HepG2 (cell line): ENCODE data around the gene NXN. TPM values are rescaled to one million over a fixed set of nuclear protein-coding genes. Genes with fewer than 3 reads are reported as not detected.

Source experiments
- ARNTL ChIP-seq: sonication (generic); formaldehyde crosslinking; IDR thresholded peaks from 2 replicates; pipeline ENCODE4 v1.4.0; 2020; ENCODE audit warnings: mild to moderate bottlenecking, missing genetic modification reagents
- EHMT2 ChIP-seq: fragments of 200-600 bp; sonication (generic); IDR thresholded peaks from 2 replicates; pipeline ENCODE4 v1.7.0; 2017; ENCODE audit warnings: antibody characterized with exemption, low read depth, low read length, borderline replicate concordance
- FOXA1 ChIP-seq, 2 experiments: fragments of 450-650 bp in 1 of 2; sonication (generic) in 1 of 2; formaldehyde crosslinking in 1 of 2; IDR thresholded peaks; 2 replicates each; pipeline versions ENCODE4 v1.4.0 to v1.6.1; 2016 to 2020; ENCODE audit warnings: missing genetic modification reagents in 1 of 2
- FOXC1 ChIP-seq: sonication (generic); formaldehyde crosslinking; IDR thresholded peaks from 2 replicates; pipeline ENCODE4 v1.8.0; 2022; ENCODE audit warnings: mild to moderate bottlenecking, missing genetic modification reagents, borderline replicate concordance
- HDAC2 ChIP-seq: sonication (generic); formaldehyde crosslinking; IDR thresholded peaks from 2 replicates; pipeline ENCODE4 v1.4.0; 2020; ENCODE audit warnings: missing genetic modification reagents
- HNF4A ChIP-seq: sonication (generic); formaldehyde crosslinking; IDR thresholded peaks from 2 replicates; pipeline ENCODE4 v1.4.0; 2020; ENCODE audit warnings: missing genetic modification reagents
- HNRNPH1 ChIP-seq: fragments of 200-400 bp; formaldehyde crosslinking; optimal IDR thresholded peaks from 2 replicates; pipeline ENCODE3; 2017; ENCODE audit warnings: mild to moderate bottlenecking, low read depth, low read length
- KMT2B ChIP-seq: IDR thresholded peaks from 2 replicates; pipeline ENCODE4 v1.6.1; 2016; ENCODE audit warnings: missing genetic modification reagents, missing compliant biosample characterization
- POLR2A ChIP-seq, 2 experiments: IDR thresholded peaks; 2 replicates each; pipeline ENCODE4 v1.6.1; 2011; ENCODE audit warnings: low read depth in 2 of 2, low read length in 2 of 2, mild to moderate bottlenecking in 1 of 2, moderate library complexity in 1 of 2; ENCODE audit not compliant: insufficient read depth in 1 of 2
- RBAK ChIP-seq: sonication (generic); formaldehyde crosslinking; IDR thresholded peaks from 2 replicates; pipeline ENCODE4 v1.5.1; 2020; ENCODE audit warnings: mild to moderate bottlenecking, missing genetic modification reagents
- RCOR2 ChIP-seq: IDR thresholded peaks from 2 replicates; pipeline ENCODE4 v1.6.1; 2016; ENCODE audit warnings: missing biosample characterization, missing genetic modification reagents
- SCMH1 ChIP-seq: sonication (generic); formaldehyde crosslinking; IDR thresholded peaks from 2 replicates; pipeline ENCODE4 v1.9.0; 2021; ENCODE audit warnings: missing genetic modification reagents, mild to moderate bottlenecking, borderline replicate concordance
- SMAD1 ChIP-seq: sonication (generic); formaldehyde crosslinking; IDR thresholded peaks from 2 replicates; pipeline ENCODE4 v1.4.0; 2020; ENCODE audit warnings: missing genetic modification reagents, low read depth, mild to moderate bottlenecking, borderline replicate concordance
- SOX13 ChIP-seq, 3 experiments: fragments of 450-650 bp in 1 of 3; sonication (generic) in 1 of 3; formaldehyde crosslinking in 1 of 3; IDR thresholded peaks in 2 of 3; conservative IDR thresholded peaks in 1 of 3; 2 replicates each; pipeline versions ENCODE4 v1.5.0 to v1.6.1; 2016 to 2020; ENCODE audit warnings: antibody characterized with exemption in 1 of 3, mild to moderate bottlenecking in 1 of 3, missing compliant biosample characterization in 1 of 3, missing genetic modification reagents in 1 of 3, moderate library complexity in 1 of 3
- ZNF644 ChIP-seq: IDR thresholded peaks from 2 replicates; pipeline ENCODE4 v1.6.1; 2016; ENCODE audit warnings: low read depth
- ZSCAN9 ChIP-seq: IDR thresholded peaks from 2 replicates; pipeline ENCODE4 v1.6.1; 2016; ENCODE audit warnings: borderline replicate concordance
- polyA plus RNA-seq, 8 experiments: library from polyadenylated mRNA; depleted of rRNA in 3 of 8; stranded (reverse) in 7 of 8; unstranded in 1 of 8; fragments of >200 nt; fragmentation: Illumina TruSeq in 4 of 8; extraction: Trizol in 4 of 8; gene quantifications; 2 replicates each; pipeline versions ENCODE4 v1.2.1 to v1.2.3, GENCODE V29; 2011 to 2016; ENCODE audit warnings: low read depth in 4 of 8, missing spikeins in 1 of 8, mixed read lengths in 1 of 8; ENCODE audit not compliant: insufficient read depth in 1 of 8
- total RNA-seq, 5 experiments: library from RNA; depleted of rRNA; stranded (reverse); fragments of >200 nt; fragmentation: Illumina TruSeq; extraction: Trizol; gene quantifications; 2 replicates each; pipeline ENCODE4 v1.2.3, GENCODE V29; 2016; ENCODE audit warnings: low read depth in 1 of 5
- TF ChIP-seq, protein P1 (sequence below): sonication (generic); formaldehyde crosslinking; IDR thresholded peaks from 2 replicates; pipeline ENCODE4 v1.4.0; 2020; ENCODE audit warnings: mild to moderate bottlenecking, missing genetic modification reagents
- TF ChIP-seq, protein P2 (sequence below): sonication (generic); formaldehyde crosslinking; IDR thresholded peaks from 2 replicates; pipeline ENCODE4 v1.5.1; 2020; ENCODE audit warnings: mild to moderate bottlenecking, missing genetic modification reagents, moderate library complexity
- TF ChIP-seq, protein P3 (sequence below): sonication (generic); formaldehyde crosslinking; IDR thresholded peaks from 2 replicates; pipeline ENCODE4 v1.5.0; 2020; ENCODE audit warnings: missing genetic modification reagents

NXN gene
- total and polyA plus RNA-seq, 2 of the 13 experiments (the other 11 are each of a cell fraction or from before 2014, with no cell fraction given) = 22.2 to 24.3 TPM

DNA sequence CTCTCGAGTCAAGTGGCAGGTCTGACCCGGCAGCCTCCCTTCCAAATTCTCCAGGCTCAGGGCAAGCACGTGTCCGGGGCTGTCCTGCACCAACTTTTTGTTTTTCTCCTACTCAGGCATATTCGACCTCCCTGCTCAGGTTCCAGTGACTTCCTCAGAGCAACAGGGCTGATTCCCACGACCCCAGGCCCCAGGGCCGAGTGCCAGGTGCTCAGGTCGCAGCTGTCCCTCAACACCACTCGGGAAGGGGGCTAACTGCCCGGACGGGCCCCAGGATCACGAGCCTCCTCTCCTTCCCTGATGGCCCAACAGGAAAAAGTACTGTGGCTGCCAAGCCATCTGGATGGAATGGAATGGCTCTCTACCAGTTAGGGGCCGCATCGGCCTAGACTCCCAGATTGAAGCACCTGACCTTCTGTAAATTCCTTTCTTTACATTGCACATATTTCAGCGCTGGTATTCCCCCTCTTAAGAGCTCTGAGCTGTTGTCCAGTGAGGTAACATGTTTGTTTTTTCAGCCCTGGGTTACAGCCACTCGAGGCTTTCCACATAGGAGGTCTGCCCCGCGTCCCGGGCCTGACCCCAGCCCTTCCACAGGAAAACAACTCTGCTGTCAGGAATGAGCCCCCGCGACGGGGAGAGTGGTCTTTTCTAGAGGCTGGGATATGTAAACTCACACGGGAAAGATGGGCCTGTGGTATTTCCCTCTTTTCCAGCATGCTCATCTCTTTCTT lies 25.0 kb downstream of the NXN start (continued):
- TF ChIP-seq FOXA1 (IDR thresholded peaks at IDR 0.05) (0 out of 2 replicates have a peak, but pooled peaks have one; percentile 34), FOXA1 (CRISPR knock-in tag; IDR thresholded peaks at IDR 0.05) (peak; percentile 84), KMT2B (CRISPR knock-in tag) (0 out of 2 replicates have a peak, but pooled peaks have one; percentile 43), HNF4A (CRISPR knock-in tag) (0 out of 2 replicates have a peak, but pooled peaks have one; percentile 6), ZNF644 (CRISPR knock-in tag) (peak; percentile 33; the same call in 1 of the 2 replicates), SMAD1 (no peak), ZSCAN9 (CRISPR knock-in tag) (peak; percentile 27; the same call in 1 of the 2 replicates), RCOR2 (CRISPR knock-in tag) (0 out of 2 replicates have a peak, but pooled peaks have one; percentile 21), EHMT2 (no peak), HNRNPH1 (no peak), RBAK (CRISPR knock-in tag) (no peak), SOX13 (IDR thresholded peaks at IDR 0.05) (no peak), SOX13 (CRISPR knock-in tag; conservative IDR thresholded peaks at IDR 0.05 in 1 of 2, IDR thresholded peaks at IDR 0.05 in 1 of 2) (peak in 1 of 2 experiments; percentile 75; a peak in 2 of 4 replicates), HDAC2 (CRISPR knock-in tag) (peak; percentile 70; the same call in 1 of the 2 replicates), FOXC1 (CRISPR knock-in tag) (0 out of 2 replicates have a peak, but pooled peaks have one; percentile 43), SCMH1 (CRISPR knock-in tag) (no peak), ARNTL (no peak), POLR2A (IDR thresholded peaks at IDR 0.05; ENCODE audit: insufficient read depth in 1 of 2, low read depth in 2 of 2, low read length in 2 of 2) (peak in 1 of 2 experiments; percentile 50; a peak in 1 of 4 replicates)
- TF ChIP-seq, protein P1, sequence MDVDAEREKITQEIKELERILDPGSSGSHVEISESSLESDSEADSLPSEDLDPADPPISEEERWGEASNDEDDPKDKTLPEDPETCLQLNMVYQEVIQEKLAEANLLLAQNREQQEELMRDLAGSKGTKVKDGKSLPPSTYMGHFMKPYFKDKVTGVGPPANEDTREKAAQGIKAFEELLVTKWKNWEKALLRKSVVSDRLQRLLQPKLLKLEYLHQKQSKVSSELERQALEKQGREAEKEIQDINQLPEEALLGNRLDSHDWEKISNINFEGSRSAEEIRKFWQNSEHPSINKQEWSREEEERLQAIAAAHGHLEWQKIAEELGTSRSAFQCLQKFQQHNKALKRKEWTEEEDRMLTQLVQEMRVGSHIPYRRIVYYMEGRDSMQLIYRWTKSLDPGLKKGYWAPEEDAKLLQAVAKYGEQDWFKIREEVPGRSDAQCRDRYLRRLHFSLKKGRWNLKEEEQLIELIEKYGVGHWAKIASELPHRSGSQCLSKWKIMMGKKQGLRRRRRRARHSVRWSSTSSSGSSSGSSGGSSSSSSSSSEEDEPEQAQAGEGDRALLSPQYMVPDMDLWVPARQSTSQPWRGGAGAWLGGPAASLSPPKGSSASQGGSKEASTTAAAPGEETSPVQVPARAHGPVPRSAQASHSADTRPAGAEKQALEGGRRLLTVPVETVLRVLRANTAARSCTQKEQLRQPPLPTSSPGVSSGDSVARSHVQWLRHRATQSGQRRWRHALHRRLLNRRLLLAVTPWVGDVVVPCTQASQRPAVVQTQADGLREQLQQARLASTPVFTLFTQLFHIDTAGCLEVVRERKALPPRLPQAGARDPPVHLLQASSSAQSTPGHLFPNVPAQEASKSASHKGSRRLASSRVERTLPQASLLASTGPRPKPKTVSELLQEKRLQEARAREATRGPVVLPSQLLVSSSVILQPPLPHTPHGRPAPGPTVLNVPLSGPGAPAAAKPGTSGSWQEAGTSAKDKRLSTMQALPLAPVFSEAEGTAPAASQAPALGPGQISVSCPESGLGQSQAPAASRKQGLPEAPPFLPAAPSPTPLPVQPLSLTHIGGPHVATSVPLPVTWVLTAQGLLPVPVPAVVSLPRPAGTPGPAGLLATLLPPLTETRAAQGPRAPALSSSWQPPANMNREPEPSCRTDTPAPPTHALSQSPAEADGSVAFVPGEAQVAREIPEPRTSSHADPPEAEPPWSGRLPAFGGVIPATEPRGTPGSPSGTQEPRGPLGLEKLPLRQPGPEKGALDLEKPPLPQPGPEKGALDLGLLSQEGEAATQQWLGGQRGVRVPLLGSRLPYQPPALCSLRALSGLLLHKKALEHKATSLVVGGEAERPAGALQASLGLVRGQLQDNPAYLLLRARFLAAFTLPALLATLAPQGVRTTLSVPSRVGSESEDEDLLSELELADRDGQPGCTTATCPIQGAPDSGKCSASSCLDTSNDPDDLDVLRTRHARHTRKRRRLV = no peak
- TF ChIP-seq, protein P2, sequence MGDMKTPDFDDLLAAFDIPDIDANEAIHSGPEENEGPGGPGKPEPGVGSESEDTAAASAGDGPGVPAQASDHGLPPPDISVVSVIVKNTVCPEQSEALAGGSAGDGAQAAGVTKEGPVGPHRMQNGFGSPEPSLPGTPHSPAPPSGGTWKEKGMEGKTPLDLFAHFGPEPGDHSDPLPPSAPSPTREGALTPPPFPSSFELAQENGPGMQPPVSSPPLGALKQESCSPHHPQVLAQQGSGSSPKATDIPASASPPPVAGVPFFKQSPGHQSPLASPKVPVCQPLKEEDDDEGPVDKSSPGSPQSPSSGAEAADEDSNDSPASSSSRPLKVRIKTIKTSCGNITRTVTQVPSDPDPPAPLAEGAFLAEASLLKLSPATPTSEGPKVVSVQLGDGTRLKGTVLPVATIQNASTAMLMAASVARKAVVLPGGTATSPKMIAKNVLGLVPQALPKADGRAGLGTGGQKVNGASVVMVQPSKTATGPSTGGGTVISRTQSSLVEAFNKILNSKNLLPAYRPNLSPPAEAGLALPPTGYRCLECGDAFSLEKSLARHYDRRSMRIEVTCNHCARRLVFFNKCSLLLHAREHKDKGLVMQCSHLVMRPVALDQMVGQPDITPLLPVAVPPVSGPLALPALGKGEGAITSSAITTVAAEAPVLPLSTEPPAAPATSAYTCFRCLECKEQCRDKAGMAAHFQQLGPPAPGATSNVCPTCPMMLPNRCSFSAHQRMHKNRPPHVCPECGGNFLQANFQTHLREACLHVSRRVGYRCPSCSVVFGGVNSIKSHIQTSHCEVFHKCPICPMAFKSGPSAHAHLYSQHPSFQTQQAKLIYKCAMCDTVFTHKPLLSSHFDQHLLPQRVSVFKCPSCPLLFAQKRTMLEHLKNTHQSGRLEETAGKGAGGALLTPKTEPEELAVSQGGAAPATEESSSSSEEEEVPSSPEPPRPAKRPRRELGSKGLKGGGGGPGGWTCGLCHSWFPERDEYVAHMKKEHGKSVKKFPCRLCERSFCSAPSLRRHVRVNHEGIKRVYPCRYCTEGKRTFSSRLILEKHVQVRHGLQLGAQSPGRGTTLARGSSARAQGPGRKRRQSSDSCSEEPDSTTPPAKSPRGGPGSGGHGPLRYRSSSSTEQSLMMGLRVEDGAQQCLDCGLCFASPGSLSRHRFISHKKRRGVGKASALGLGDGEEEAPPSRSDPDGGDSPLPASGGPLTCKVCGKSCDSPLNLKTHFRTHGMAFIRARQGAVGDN (CRISPR knock-in tag) = peak; percentile 57
- TF ChIP-seq, protein P3, sequence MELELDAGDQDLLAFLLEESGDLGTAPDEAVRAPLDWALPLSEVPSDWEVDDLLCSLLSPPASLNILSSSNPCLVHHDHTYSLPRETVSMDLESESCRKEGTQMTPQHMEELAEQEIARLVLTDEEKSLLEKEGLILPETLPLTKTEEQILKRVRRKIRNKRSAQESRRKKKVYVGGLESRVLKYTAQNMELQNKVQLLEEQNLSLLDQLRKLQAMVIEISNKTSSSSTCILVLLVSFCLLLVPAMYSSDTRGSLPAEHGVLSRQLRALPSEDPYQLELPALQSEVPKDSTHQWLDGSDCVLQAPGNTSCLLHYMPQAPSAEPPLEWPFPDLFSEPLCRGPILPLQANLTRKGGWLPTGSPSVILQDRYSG = no peak
